Thoracic aorta (tissue), 2 donors: ENCODE measurements around the gene RAP1GAP. TPM values are rescaled to one million over a fixed set of nuclear protein-coding genes. Genes with fewer than 3 reads are reported as not detected.

Source experiments
- ATAC-seq: fragments of 150-250 bp; one replicate; pipeline ENCODE4 v1.8.0; 2017; ENCODE audit warnings: low read depth; ENCODE audit not compliant: insufficient number of reproducible peaks, low FRiP score
- DNase-seq: peaks from one replicate; pipeline ENCODE4 v3.0.0-alpha.2; 2020; ENCODE audit warnings: low spot score
- H3K27ac ChIP-seq, 2 donors: fragments of 200-600 bp; sonication (generic); 1 replicate in 1 of 2; 2 replicates in 1 of 2; pipeline ENCODE4 v1.5.1; 2016; ENCODE audit warnings: mild to moderate bottlenecking in 2 of 2, moderate library complexity in 2 of 2
- H3K27me3 ChIP-seq: fragments of 200-600 bp; sonication (generic); replicated peaks from 2 replicates; pipeline ENCODE4 v1.6.0; 2016; ENCODE audit warnings: mild to moderate bottlenecking; ENCODE audit not compliant: insufficient read depth
- H3K36me3 ChIP-seq: fragments of 200-600 bp; sonication (generic); one replicate; pipeline ENCODE4 v1.5.1; 2016
- H3K4me1 ChIP-seq, 2 donors: fragments of 200-600 bp; sonication (generic); 1 replicate in 1 of 2; 2 replicates in 1 of 2; pipeline versions ENCODE4 v1.5.1 to v1.6.0; 2016; ENCODE audit warnings: low read depth in 2 of 2, mild to moderate bottlenecking in 1 of 2; ENCODE audit not compliant: control insufficient read depth in 1 of 2
- H3K4me3 ChIP-seq: fragments of 200-600 bp; sonication (generic); 2 replicates; pipeline ENCODE4 v1.5.1; 2016; ENCODE audit warnings: mild to moderate bottlenecking
- H3K9me3 ChIP-seq: fragments of 200-600 bp; sonication (generic); 2 replicates; pipeline ENCODE4 v1.5.1; 2016
- total RNA-seq, 2 donors: library from RNA; depleted of rRNA; stranded (reverse); fragments of >200 nt; gene quantifications; one replicate each; pipeline versions ENCODE4 v1.1.0 to v1.2.3, GENCODE V29; 2016
- TF ChIP-seq, protein P1 (sequence below): fragments of 200-600 bp; sonication (generic); IDR thresholded peaks from one replicate; pipeline ENCODE4 v1.5.1; 2019; ENCODE audit warnings: antibody characterized with exemption

Gene RAP1GAP
- total RNA-seq, 2 donors from 2014 or later = 0.27 to 0.92 TPM

DNA sequence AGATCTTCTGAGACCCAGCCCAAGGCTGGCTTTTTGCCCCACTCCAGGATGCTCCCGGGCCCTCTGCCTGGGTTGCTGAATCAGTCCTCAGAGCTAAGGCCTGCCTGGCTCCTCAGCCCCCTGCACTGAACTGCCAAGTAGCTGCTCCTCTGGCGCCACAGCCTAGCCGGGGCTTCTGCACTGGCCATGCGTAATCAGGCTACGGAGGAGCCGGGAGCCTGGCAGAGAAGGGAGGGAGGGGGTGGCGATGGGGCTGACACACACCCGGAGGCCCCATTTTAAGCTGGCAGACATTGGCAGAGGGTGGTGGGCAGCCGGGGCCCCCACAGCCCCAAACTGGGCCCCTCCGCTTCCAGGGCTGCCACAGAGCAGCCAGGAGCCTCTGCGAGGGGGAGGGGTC, 121.3 kb downstream of the RAP1GAP start:
- no peak overlapping the region for H3K27ac ChIP-seq
- no peaks in the 10 kb centered on the region for H3K4me1 ChIP-seq
- no peaks in the 10 kb centered on the region for H3K27me3 ChIP-seq
- H3K9me3 ChIP-seq = no peaks in the 10 kb centered on the region
- ATAC-seq (no peak), DNase-seq (no peak)
- H3K36me3 ChIP-seq = no peaks in the 10 kb centered on the region
- TF ChIP-seq, protein P1, sequence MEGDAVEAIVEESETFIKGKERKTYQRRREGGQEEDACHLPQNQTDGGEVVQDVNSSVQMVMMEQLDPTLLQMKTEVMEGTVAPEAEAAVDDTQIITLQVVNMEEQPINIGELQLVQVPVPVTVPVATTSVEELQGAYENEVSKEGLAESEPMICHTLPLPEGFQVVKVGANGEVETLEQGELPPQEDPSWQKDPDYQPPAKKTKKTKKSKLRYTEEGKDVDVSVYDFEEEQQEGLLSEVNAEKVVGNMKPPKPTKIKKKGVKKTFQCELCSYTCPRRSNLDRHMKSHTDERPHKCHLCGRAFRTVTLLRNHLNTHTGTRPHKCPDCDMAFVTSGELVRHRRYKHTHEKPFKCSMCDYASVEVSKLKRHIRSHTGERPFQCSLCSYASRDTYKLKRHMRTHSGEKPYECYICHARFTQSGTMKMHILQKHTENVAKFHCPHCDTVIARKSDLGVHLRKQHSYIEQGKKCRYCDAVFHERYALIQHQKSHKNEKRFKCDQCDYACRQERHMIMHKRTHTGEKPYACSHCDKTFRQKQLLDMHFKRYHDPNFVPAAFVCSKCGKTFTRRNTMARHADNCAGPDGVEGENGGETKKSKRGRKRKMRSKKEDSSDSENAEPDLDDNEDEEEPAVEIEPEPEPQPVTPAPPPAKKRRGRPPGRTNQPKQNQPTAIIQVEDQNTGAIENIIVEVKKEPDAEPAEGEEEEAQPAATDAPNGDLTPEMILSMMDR = no peak
- H3K4me3 ChIP-seq = no peak overlapping the region

Other genes starting within 250 kb of the RAP1GAP start
- 1 to 10 TPM; 4.2 to 9.5 TPM for gene NBPF3, start 229.2 kb downstream of the RAP1GAP start, total RNA-seq
- gene ALPL, start 159.9 kb downstream of the RAP1GAP start, total RNA-seq = 1 to 10 TPM; 3.7 to 7.8 TPM
- gene USP48, start 113.8 kb upstream of the RAP1GAP start, total RNA-seq = 10 to 100 TPM; 48.9 to 77.5 TPM
- gene LDLRAD2, start 142.9 kb upstream of the RAP1GAP start, total RNA-seq = under 1 TPM in 1 of 2 donors, not detected in 1; 0.27 TPM